AG04449 (cell line): Measurements from ENCODE around the gene SHFL.

ENCODE experiments used
- CTCF ChIA-PET: fragments of 350-600 bp; formaldehyde crosslinking; extraction: SDS; loops from one replicate; lab custom pipeline; 2021; ENCODE audit warnings: antibody characterized with exemption; lab: Yijun Ruan, JAX
- POLR2A ChIA-PET: fragments of 400-600, 350-600 bp; formaldehyde crosslinking; extraction: SDS; loops from one replicate; lab custom pipeline; 2020; ENCODE audit warnings: antibody characterized with exemption, inconsistent platforms; lab: Yijun Ruan, JAX
- DNase-seq: peaks from one replicate; pipeline ENCODE4 v3.0.0-alpha.2; 2010; ENCODE audit warnings: low read depth, low spot score
- H3K4me3 ChIP-seq: 2 replicates; pipeline ENCODE4 v1.5.1; 2011; ENCODE audit warnings: low read depth, mild to moderate bottlenecking, control low read depth, low read length
- CTCF ChIP-seq: IDR thresholded peaks from one replicate; pipeline ENCODE4 v1.5.1; 2011; ENCODE audit warnings: mild to moderate bottlenecking, moderate library complexity, low read length, control low read depth, inconsistent platforms; ENCODE audit not compliant: insufficient read depth; ENCODE audit errors: missing control alignments

SHFL gene

GRCh38 chr19:10104665-10105508 is 18.8 kb downstream of the SHFL start:
- no peak for DNase-seq
- H3K4me3 ChIP-seq = no peak overlapping the region
- no peak for TF ChIP-seq CTCF
- ChIA-PET POLR2A (no interaction called here), CTCF (interaction anchor here (1.2 to 6.1 kb wide), 4 partner anchors 9 to 173 kb away, joined by 3 to 93 read pairs (median 12); partner anchors contain the start of gene EIF3G)

GRCh38 chr19:10105509-10106099 is 19.5 kb downstream of the SHFL start:
- H3K4me3 ChIP-seq = peak overlapping the region; percentile 15; the same call in 1 of the 2 replicates
- ChIA-PET CTCF (interaction anchor here (1.6 to 6.1 kb wide), 4 partner anchors 8 to 144 kb away, joined by 5 to 93 read pairs (median 16); partner anchors contain the start of gene EIF3G), POLR2A (interaction anchor here (1.0 to 3.3 kb wide), 4 partner anchors 9 to 121 kb away, joined by 3 to 34 read pairs (median 6); partner anchors contain the start of gene EIF3G)
- no peak for TF ChIP-seq CTCF
- DNase-seq = no peak

GRCh38 chr19:10106100-10106936 is 20.2 kb downstream of the SHFL start, which contains the start of gene PPAN:
Gene PPAN, plus strand, starts transcription at chr19:10106362. Its CDS starts 33 bp downstream, at chr19:10106395.
- CTCF ChIA-PET = interaction anchor here (1.6 to 6.1 kb wide), 4 partner anchors 9 to 143 kb away, joined by 5 to 93 read pairs (median 16); partner anchors contain the start of gene EIF3G
- no peak for TF ChIP-seq CTCF
- peak within 1 kb of the TSS; percentile 86 for H3K4me3 ChIP-seq
- peak; percentile 83 for DNase-seq
- POLR2A ChIA-PET = interaction anchor here (0.7 to 3.3 kb wide), 5 partner anchors 10 to 120 kb away, joined by 3 to 34 read pairs (median 5); partner anchors contain the start of gene EIF3G

GRCh38 chr19:10107254-10107653 is 21.1 kb downstream of the SHFL start:
- ChIA-PET POLR2A (interaction anchor here (1.3 to 3.3 kb wide), 2 partner anchors 9 to 119 kb away, joined by 3 to 34 read pairs; no protein-coding TSS in a partner anchor), CTCF (interaction anchor here (1.1 to 6.1 kb wide), 5 partner anchors 8 to 281 kb away, joined by 3 to 93 read pairs (median 7); partner anchors contain the start of gene EIF3G)
- no peak for DNase-seq
- H3K4me3 ChIP-seq = peak overlapping the region; percentile 86
- no peak for TF ChIP-seq CTCF

- ChIA-PET CTCF (interaction anchor here (1.1 to 6.1 kb wide), 5 partner anchors 9 to 281 kb away, joined by 3 to 93 read pairs (median 7); partner anchors contain the start of gene EIF3G), POLR2A (interaction anchor here (0.8 to 3.3 kb wide), 2 partner anchors 8 to 12 kb away, joined by 3 to 34 read pairs; no protein-coding TSS in a partner anchor)
- no peak for TF ChIP-seq CTCF
- DNase-seq = no peak
- H3K4me3 ChIP-seq = no peak overlapping the region
Observed at GRCh38 chr19:10107817-10108367, 21.8 kb downstream of the SHFL start.
